ENCODE measurements around the gene CASD1. TPM values are rescaled to one million over a fixed set of nuclear protein-coding genes. Genes with fewer than 3 reads are reported as not detected.

CASD1 gene
- total RNA-seq, 1 experiment from 2014 or later, result 11.9 TPM

GRCh38 chr7:94579470-94579869, 69.9 kb downstream of the CASD1 start:
- no peak for DNase-seq (ENCODE audit: low read depth)

- peak; percentile 64 for DNase-seq (ENCODE audit: low read depth)
Measured at GRCh38 chr7:94580601-94581000, 71.0 kb downstream of the CASD1 start.

GRCh38 chr7:94584113-94584512, 74.5 kb downstream of the CASD1 start:
- DNase-seq (ENCODE audit: low read depth), result peak; percentile 11

- peak; percentile 6 for DNase-seq (ENCODE audit: low read depth)
Measured at GRCh38 chr7:94588075-94588474, 78.5 kb downstream of the CASD1 start.

GRCh38 chr7:94590526-94591162, 81.0 kb downstream of the CASD1 start:
- DNase-seq (ENCODE audit: low read depth), result no peak

- no peak for DNase-seq (ENCODE audit: low read depth)
Measured at GRCh38 chr7:94591176-94591575, 81.6 kb downstream of the CASD1 start.

GRCh38 chr7:94594882-94595281, 85.3 kb downstream of the CASD1 start:
- DNase-seq (ENCODE audit: low read depth), result no peak

GRCh38 chr7:94595717-94596116, 86.1 kb downstream of the CASD1 start:
- no peak for DNase-seq (ENCODE audit: low read depth)

- DNase-seq (ENCODE audit: low read depth), result no peak
Measured at GRCh38 chr7:94600267-94600666, 90.7 kb downstream of the CASD1 start.

- DNase-seq (ENCODE audit: low read depth), result no peak
Measured at GRCh38 chr7:94602181-94602580, 92.6 kb downstream of the CASD1 start.

- no peak for DNase-seq (ENCODE audit: low read depth)
Measured at GRCh38 chr7:94605031-94605430, 95.4 kb downstream of the CASD1 start.

Other genes with a start within 250 kb of the CASD1 start
- gene COL1A2, start 114.9 kb upstream of the CASD1 start, total RNA-seq (2014; rRNA removed; shearing (Covaris generic)), result 587 and 961 TPM in 2 replicates
- gene SGCE, start 146.3 kb downstream of the CASD1 start, total RNA-seq (2014; rRNA removed; shearing (Covaris generic)), result 166 and 202 TPM in 2 replicates